Measurements from ENCODE around the gene ZYX.

DNA sequence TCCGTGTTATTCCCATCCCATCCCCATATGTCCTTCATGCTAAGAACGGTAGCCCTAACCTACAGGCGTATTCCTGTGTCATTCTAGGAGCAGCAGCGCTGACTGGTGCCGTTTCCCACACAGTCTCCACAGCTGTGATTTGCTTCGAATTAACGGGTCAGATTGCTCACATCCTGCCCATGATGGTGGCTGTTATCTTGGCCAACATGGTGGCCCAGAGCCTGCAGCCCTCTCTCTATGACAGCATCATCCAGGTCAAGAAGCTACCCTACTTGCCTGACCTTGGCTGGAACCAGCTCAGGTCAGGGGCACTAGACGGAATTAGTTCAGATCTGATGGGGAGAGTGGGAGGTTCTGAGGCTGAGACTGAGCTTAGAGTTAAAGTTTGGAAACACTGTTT is 39.3 kb upstream of the ZYX start:
- TF ChIP-seq, protein P1, sequence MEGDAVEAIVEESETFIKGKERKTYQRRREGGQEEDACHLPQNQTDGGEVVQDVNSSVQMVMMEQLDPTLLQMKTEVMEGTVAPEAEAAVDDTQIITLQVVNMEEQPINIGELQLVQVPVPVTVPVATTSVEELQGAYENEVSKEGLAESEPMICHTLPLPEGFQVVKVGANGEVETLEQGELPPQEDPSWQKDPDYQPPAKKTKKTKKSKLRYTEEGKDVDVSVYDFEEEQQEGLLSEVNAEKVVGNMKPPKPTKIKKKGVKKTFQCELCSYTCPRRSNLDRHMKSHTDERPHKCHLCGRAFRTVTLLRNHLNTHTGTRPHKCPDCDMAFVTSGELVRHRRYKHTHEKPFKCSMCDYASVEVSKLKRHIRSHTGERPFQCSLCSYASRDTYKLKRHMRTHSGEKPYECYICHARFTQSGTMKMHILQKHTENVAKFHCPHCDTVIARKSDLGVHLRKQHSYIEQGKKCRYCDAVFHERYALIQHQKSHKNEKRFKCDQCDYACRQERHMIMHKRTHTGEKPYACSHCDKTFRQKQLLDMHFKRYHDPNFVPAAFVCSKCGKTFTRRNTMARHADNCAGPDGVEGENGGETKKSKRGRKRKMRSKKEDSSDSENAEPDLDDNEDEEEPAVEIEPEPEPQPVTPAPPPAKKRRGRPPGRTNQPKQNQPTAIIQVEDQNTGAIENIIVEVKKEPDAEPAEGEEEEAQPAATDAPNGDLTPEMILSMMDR (IDR thresholded peaks at IDR 0.05): no peak
- no peak for TF ChIP-seq POLR2AphosphoS5 (IDR thresholded peaks at IDR 0.05; ENCODE audit: insufficient read depth in 1 of 2, low read depth in 1 of 2)

Data from vagina (tissue), 2 donors.